GM23338 (cell line): ENCODE measurements around the gene DLK1. TPM values are rescaled to one million over a fixed set of nuclear protein-coding genes. Genes with fewer than 3 reads are reported as not detected.

ENCODE experiments used
- ATAC-seq: fragments of 200-7000 bp; cut with Tn5 transposase; 3 replicates; pipeline ENCODE4 v1.9.1; 2020
- DNase-seq: peaks from one replicate; pipeline ENCODE4 v3.0.0-alpha.2; 2015; ENCODE audit warnings: low spot score
- H2AFZ ChIP-seq: fragments of 200-600 bp; sonication (generic); 2 replicates; pipeline ENCODE4 v1.8.0; 2016; ENCODE audit warnings: antibody characterized with exemption, mild to moderate bottlenecking, moderate library complexity
- H3F3A ChIP-seq: fragments of 200-600 bp; sonication (generic); replicated peaks from 2 replicates; pipeline ENCODE4 v1.8.0; 2017; ENCODE audit warnings: antibody characterized with exemption, mixed run types, low read depth
- H3K27ac ChIP-seq: fragments of 200-600 bp; sonication (generic); 2 replicates; pipeline ENCODE4 v1.6.1; 2016; ENCODE audit warnings: low read depth
- H3K27me3 ChIP-seq: fragments of 200-600 bp; sonication (generic); 2 replicates; pipeline ENCODE4 v1.8.0; 2016; ENCODE audit warnings: mild to moderate bottlenecking, mixed run types, moderate library complexity; ENCODE audit not compliant: insufficient read depth
- H3K36me3 ChIP-seq: fragments of 200-600 bp; sonication (generic); 2 replicates; pipeline ENCODE4 v1.8.0; 2016; ENCODE audit warnings: mild to moderate bottlenecking; ENCODE audit not compliant: insufficient read depth
- H3K4me1 ChIP-seq: fragments of 200-600 bp; sonication (generic); 2 replicates; pipeline ENCODE4 v1.8.0; 2016; ENCODE audit warnings: mild to moderate bottlenecking, moderate library complexity; ENCODE audit not compliant: insufficient read depth
- H3K4me2 ChIP-seq: fragments of 200-600 bp; sonication (generic); 2 replicates; pipeline ENCODE4 v1.7.1; 2017; ENCODE audit warnings: mixed run types
- H3K4me3 ChIP-seq: fragments of 200-600 bp; sonication (generic); 2 replicates; pipeline ENCODE4 v1.6.1; 2016; ENCODE audit warnings: mixed run types
- H3K79me2 ChIP-seq: fragments of 200-600 bp; sonication (generic); replicated peaks from 2 replicates; pipeline ENCODE4 v1.8.0; 2017; ENCODE audit warnings: mild to moderate bottlenecking; ENCODE audit not compliant: insufficient read depth
- H3K9me2 ChIP-seq: fragments of 200-600 bp; sonication (generic); 2 replicates; pipeline ENCODE4 v1.8.0; 2017; ENCODE audit not compliant: insufficient read depth
- H4K20me1 ChIP-seq: fragments of 200-600 bp; sonication (generic); replicated peaks from 2 replicates; pipeline ENCODE4 v1.8.0; 2017; ENCODE audit warnings: mild to moderate bottlenecking; ENCODE audit not compliant: insufficient read depth
- H3K27ac Mint-ChIP-seq: 2 replicates; pipeline ENCODE4 v1.8.0; 2020; ENCODE audit warnings: inconsistent platforms, mild to moderate bottlenecking, moderate library complexity, mixed read lengths
- H3K27me3 Mint-ChIP-seq: 3 replicates; pipeline ENCODE4 v1.8.0; 2022; ENCODE audit warnings: low read depth, mild to moderate bottlenecking, moderate library complexity, mixed read lengths, inconsistent platforms; ENCODE audit not compliant: insufficient read depth, poor library complexity
- H3K36me3 Mint-ChIP-seq: 3 replicates; pipeline ENCODE4 v1.8.0; 2021; ENCODE audit warnings: low read depth, mild to moderate bottlenecking, inconsistent platforms, moderate library complexity, mixed read lengths
- H3K4me1 Mint-ChIP-seq: 3 replicates; pipeline ENCODE4 v1.8.0; 2020; ENCODE audit warnings: mild to moderate bottlenecking, inconsistent platforms, mixed read lengths
- H3K4me3 Mint-ChIP-seq: 3 replicates; pipeline ENCODE4 v1.8.0; 2021; ENCODE audit warnings: moderate library complexity, mild to moderate bottlenecking, inconsistent platforms, mixed read lengths
- H3K9me3 Mint-ChIP-seq: 3 replicates; pipeline ENCODE4 v1.8.0; 2020; ENCODE audit warnings: moderate library complexity, mild to moderate bottlenecking, inconsistent platforms, mixed read lengths
- CREB1 ChIP-seq: fragments of 250-450 bp; sonication (Bioruptor Pico); IDR thresholded peaks from 2 replicates; pipeline ENCODE4 v1.5.0; 2020; ENCODE audit warnings: low read depth, mild to moderate bottlenecking, moderate library complexity
- CTCF ChIP-seq, 2 experiments: fragments of 200-600 bp in 1 of 2; sonication (generic) in 1 of 2; conservative IDR thresholded peaks; 2 replicates each; pipeline versions ENCODE4 v1.5.1 to v1.6.1; 2016 to 2017; ENCODE audit warnings: antibody characterized with exemption in 2 of 2, low read depth in 2 of 2, mild to moderate bottlenecking in 2 of 2, moderate library complexity in 1 of 2
- ETS1 ChIP-seq: IDR thresholded peaks from 2 replicates; pipeline ENCODE4 v1.6.1; 2016; ENCODE audit warnings: antibody characterized with exemption
- EZH2 ChIP-seq: fragments of 200-600 bp; sonication (generic); IDR thresholded peaks from one replicate; pipeline ENCODE4 v1.8.0; 2017; ENCODE audit warnings: antibody characterized with exemption, mild to moderate bottlenecking, low read depth; ENCODE audit not compliant: unreplicated experiment
- EZH2phosphoT487 ChIP-seq: fragments of 200-600 bp; sonication (generic); IDR thresholded peaks from one replicate; pipeline ENCODE4 v1.8.1; 2018; ENCODE audit warnings: antibody characterized with exemption; ENCODE audit not compliant: unreplicated experiment
- NANOG ChIP-seq: IDR thresholded peaks from 2 replicates; pipeline ENCODE4 v1.6.1; 2016; ENCODE audit warnings: antibody characterized with exemption, borderline replicate concordance
- POLR2AphosphoS5 ChIP-seq: IDR thresholded peaks from 2 replicates; pipeline ENCODE4 v1.6.1; 2016; ENCODE audit warnings: antibody characterized with exemption, low read depth
- REST ChIP-seq: IDR thresholded peaks from one replicate; pipeline ENCODE4 v1.6.1; 2018; ENCODE audit warnings: antibody characterized with exemption; ENCODE audit not compliant: unreplicated experiment
- STAT1 ChIP-seq: IDR thresholded peaks from one replicate; pipeline ENCODE4 v1.6.1; 2016; ENCODE audit warnings: antibody characterized with exemption; ENCODE audit not compliant: unreplicated experiment
- ZNF114 ChIP-seq: fragments of 250-450 bp; sonication (Bioruptor Pico); IDR thresholded peaks from 2 replicates; pipeline ENCODE4 v1.5.0; 2020; ENCODE audit warnings: mild to moderate bottlenecking, moderate library complexity
- polyA plus RNA-seq: library from polyadenylated mRNA; unstranded; fragments of >200 nt; fragmentation: Nextera tagmentation; extraction: Ambion mirVana; gene quantifications from 2 replicates; pipeline ENCODE4 v1.2.1, GENCODE V29; 2016
- total RNA-seq: library from RNA; depleted of rRNA; stranded (reverse); fragments of >200 nt; shearing (Covaris generic); gene quantifications from 2 replicates; pipeline ENCODE4 v1.2.3, GENCODE V29; 2014

DLK1 gene
- total and polyA plus RNA-seq, 2 experiments from 2014 or later, result 1.1 to 1.2 TPM

- no peak overlapping the region for H3K27ac Mint-ChIP-seq
- no peak overlapping the region for H3K27ac ChIP-seq
- H3K27me3 Mint-ChIP-seq, result peaks cover 11% of the 10 kb centered on the region
Observed at GRCh38 chr14:100775831-100776591, 49.3 kb downstream of the DLK1 start.

GRCh38 chr14:100776681-100777365 lies 50.1 kb downstream of the DLK1 start:
- H3K79me2 ChIP-seq, result no peaks in the 10 kb centered on the region
- H4K20me1 ChIP-seq, result no peaks in the 10 kb centered on the region
- H3K27ac ChIP-seq, result no peak overlapping the region
- no peaks in the 10 kb centered on the region for H3K9me2 ChIP-seq
- no peaks in the 10 kb centered on the region for H3K36me3 ChIP-seq
- DNase-seq, result no peak
- H3K27ac Mint-ChIP-seq, result peak overlapping the region; percentile 83; the same call in 1 of the 2 replicates
- peaks cover 11% of the 10 kb centered on the region for H3K27me3 Mint-ChIP-seq
- ATAC-seq, result no peak
- H3K4me1 ChIP-seq, result no peaks in the 10 kb centered on the region
- H3K4me3 ChIP-seq, result no peak overlapping the region
- no peaks in the 10 kb centered on the region for H3K4me1 Mint-ChIP-seq
- H3K4me2 ChIP-seq, result no peak overlapping the region
- H3K9me3 Mint-ChIP-seq, result peaks cover 2% of the 10 kb centered on the region; the same call in 1 of the 3 replicates
- H3K27me3 ChIP-seq, result no peaks in the 10 kb centered on the region
- TF ChIP-seq POLR2AphosphoS5 (no peak), EZH2phosphoT487 (no peak), STAT1 (no peak), REST (no peak), CREB1 (CRISPR knock-in tag) (no peak), ETS1 (no peak), EZH2 (no peak), ZNF114 (CRISPR knock-in tag) (no peak), CTCF (conservative IDR thresholded peaks at IDR 0.05; ENCODE audit: low read depth in 2 of 2) (no peak)
- H2AFZ ChIP-seq, result no peak overlapping the region
- H3F3A ChIP-seq, result no peaks in the 10 kb centered on the region
- H3K36me3 Mint-ChIP-seq, result no peaks in the 10 kb centered on the region
- H3K4me3 Mint-ChIP-seq, result no peak overlapping the region

More at GRCh38 chr14:100775831-100776591, 49.3 kb downstream of the DLK1 start:
- Histone ChIP-seq H3K4me3 (no peak overlapping the region), H3K36me3 (no peaks in the 10 kb centered on the region), H3K79me2 (no peaks in the 10 kb centered on the region), H3K4me2 (no peak overlapping the region), H3K27me3 (no peaks in the 10 kb centered on the region), H2AFZ (no peak overlapping the region), H3K4me1 (no peaks in the 10 kb centered on the region), H3K9me2 (no peaks in the 10 kb centered on the region), H3F3A (no peaks in the 10 kb centered on the region), H4K20me1 (no peaks in the 10 kb centered on the region)
- H3K9me3 Mint-ChIP-seq, result peaks cover 10% of the 10 kb centered on the region
- no peak for ATAC-seq
- H3K36me3 Mint-ChIP-seq, result peaks cover 7% of the 10 kb centered on the region
- no peak for TF ChIP-seq NANOG
- no peak overlapping the region for H3K4me3 Mint-ChIP-seq
- no peaks in the 10 kb centered on the region; the same call in 2 of the 3 replicates for H3K4me1 Mint-ChIP-seq
- no peak for DNase-seq
